Epithelial cell of prostate (primary cell): ENCODE data around the gene GLI3.

Experiments used
- DNase-seq: peaks from one replicate; pipeline ENCODE4 v3.0.0-alpha.2; 2011; ENCODE audit warnings: low read depth, low spot score
- H3K27ac ChIP-seq: fragments of 450-650 bp; 2 replicates; pipeline ENCODE4 v1.5.1; 2017; ENCODE audit warnings: mild to moderate bottlenecking

The GLI3 gene

DNA sequence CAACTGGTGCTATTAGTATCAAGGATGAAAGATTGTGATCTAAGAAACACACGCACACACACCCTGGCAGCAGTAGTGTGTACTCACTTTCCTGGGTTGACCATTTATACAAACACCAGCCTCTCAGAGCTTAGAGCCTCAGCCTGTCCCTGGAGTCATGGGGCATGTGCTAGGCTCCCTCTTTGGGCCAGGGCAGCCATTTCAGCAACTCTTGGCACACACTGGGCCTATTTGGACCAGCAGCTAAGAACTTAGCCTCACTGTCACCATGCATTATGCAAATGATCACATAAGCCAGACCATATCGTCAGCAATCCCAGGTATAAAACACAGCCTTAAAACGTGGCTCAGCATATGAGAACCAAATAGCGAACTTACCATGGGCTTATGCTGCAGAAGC lies 51.3 kb downstream of the GLI3 start:
- no peak for DNase-seq
- no peak overlapping the region for H3K27ac ChIP-seq

DNA sequence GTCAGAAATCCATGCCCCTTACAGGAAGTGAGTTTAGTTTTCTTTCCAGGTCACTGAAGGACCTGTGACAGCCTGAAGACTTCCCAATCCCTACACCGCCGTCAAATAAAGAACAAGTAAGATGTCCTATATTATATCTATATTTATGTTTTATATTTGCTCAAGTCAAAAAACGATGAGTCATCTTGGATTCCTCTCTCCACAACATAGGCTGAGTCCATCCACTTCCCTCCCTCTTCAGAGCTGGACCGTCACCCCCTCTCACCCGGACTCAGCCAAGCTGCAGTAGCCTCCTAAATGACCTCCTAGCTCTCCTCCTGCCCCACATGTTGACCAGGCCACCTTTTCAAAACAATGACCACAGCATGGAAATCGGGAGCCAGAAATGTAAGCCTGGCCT lies 53.5 kb downstream of the GLI3 start:
- no peak overlapping the region for H3K27ac ChIP-seq
- no peak for DNase-seq

DNA sequence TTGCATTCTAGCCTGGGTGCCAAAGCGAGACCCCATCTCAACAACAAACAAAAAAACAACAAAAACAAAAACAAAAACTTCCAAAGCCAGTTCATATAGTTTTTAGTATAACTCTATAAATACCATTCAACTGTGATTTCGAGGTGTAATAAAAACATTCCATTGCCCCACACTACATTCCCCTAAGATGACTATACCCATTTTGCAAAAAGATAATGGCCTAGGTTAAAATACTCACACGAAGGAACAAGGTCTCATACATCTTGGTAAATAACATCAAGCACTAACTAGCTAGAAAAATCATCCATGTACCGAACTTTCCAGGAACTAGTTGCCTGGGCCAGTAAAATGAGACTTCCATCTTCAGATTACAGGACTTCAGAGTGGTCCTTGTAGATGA lies 55.4 kb downstream of the GLI3 start:
- no peak for DNase-seq
- H3K27ac ChIP-seq: no peak overlapping the region

DNA sequence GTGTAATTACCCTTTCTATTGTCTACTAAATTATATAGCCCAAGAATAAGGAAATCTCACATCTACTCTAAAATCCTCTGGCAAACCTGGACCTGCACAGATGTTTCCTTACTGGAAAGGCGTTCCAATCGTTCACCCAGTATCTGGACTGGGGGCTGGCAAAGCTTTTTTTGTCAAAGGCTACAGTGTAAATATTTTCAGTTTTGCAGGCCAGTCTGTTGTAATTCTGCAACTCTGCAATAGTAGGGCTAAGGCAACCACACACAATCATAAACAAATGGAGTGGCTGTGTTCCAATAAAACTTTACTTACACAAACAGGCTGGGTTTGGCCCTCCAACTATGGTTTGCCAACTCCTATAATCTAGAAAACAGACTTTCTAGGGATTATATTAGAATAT lies 56.2 kb downstream of the GLI3 start:
- DNase-seq: no peak

DNA sequence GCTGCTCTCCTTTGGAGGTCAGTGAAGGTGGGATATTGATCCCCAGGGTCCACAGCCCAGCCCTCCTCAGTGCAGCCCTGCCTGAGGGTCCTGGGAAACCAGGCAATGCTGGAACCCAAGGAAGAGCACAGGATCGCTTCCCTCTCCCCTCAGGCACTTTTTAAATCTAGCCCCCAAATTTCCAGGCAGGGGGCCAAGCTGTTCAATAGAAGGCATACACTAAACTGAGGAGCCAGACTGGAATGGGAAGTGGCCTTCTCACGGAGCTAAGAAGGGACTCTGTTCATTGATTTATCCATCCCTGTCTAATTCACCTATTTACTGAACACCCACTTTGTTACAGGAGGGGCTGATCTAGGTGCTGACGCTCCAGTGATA lies 60.3 kb downstream of the GLI3 start:
- H3K27ac ChIP-seq: no peak overlapping the region
- DNase-seq: no peak

More for the DNA sequence above, 56.2 kb downstream of the GLI3 start:
- H3K27ac ChIP-seq: no peak overlapping the region

DNA sequence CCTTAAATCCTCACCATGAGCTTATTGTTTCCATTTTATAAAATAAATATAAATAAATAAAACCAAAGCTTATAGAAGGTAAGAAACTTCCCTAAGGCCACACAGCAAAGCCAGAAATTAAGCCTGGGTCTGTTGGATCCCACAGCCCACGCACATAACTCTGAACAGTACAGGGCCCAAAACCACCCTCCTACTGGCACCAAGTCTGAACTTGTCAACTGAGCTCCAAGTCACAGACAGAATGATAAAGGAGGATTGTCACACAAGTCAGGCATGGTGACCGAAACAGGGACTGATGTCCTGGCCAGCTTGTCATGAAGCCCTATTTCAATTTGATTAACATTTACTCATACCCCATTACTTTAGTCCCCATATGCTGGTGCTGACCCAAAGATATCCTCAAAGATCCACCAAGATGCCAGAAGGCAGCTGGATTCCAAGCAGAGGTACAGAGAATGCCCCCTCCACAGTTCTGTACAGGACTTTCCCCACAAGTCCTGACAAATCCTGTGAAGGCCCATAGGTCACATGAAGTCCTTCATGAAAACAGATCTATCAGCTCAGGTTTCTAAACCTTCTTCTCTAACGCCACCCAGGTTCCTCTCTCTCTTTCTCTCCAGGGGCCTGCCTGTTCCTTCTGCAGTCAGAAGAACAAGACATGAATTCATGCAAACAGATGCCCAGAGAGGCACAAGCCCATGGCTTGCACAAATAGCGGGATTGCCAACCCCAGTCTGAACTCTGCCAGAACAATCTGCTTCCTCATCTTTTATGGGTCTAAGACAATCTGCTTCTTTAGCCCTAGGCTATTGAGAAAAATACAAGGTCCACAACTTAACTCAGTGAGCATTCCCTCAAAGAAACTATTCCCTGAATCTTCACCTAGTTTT lies 60.9 kb downstream of the GLI3 start:
- no peak overlapping the region for H3K27ac ChIP-seq
- no peak for DNase-seq

DNA sequence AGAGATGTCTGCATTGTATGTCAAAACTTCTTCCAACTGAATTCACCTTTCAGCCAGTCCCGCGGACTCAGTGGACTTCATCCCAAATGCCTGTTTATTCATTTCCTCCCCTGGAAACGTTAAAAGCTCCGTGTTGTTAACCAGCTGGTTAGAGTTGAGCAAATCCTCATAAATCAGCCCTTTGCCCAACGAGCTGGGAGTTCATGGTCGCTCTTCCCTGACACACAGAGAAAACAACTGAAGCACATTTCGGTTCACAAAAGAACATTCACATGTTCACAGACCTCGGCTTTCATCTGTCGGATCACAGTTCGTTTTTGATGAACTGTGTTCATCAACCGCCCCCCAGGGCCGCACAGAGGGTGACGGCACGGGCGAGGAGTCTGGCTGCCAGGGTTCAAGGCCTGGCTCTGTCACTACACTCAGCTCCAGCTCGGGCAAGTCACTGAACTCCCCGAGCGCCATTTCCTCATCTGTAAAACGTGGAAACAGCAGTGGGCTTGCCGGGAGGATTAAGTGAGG lies 62.6 kb downstream of the GLI3 start:
- DNase-seq: no peak
- H3K27ac ChIP-seq: no peak overlapping the region

DNA sequence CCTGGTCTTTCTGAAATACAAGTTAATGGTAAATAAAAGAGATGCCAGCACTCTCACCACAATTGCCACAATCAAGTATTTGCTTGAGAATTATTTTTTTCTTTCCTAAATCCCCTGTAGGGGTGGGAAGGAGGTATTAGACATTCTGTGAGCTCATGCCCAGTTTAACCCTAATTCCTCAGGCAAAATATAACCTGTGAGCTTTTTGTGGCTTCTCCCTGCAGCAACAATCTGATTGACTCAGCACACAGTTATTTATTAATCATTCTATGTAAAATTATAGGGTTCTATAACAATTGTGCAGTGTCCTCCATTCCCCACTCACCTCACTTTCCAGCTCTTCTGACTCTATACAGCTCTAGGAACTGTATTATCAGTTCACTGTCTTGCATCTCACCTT lies 66.3 kb downstream of the GLI3 start:
- DNase-seq: peak; percentile 48
- H3K27ac ChIP-seq: peak overlapping the region; percentile 27

DNA sequence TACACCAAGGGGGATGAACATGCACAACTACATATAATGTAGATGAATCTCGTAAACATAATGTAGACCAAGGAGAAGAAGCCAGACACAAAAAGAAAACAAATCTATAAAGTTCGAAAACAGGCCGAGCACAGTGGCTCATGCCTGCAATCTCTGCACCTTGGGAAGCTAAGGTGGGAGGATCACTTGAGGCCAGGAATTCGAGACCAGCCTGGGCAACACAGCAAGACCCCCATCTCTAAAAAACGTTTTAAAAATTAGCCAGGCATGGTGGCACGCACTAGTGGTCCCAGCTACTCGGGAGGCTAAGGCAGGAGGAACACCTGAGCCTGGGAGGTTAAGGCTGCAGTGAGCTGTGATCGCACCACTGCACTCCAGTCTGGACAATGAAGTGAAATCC lies 68.5 kb downstream of the GLI3 start:
- no peak for DNase-seq
- H3K27ac ChIP-seq: no peak overlapping the region

DNA sequence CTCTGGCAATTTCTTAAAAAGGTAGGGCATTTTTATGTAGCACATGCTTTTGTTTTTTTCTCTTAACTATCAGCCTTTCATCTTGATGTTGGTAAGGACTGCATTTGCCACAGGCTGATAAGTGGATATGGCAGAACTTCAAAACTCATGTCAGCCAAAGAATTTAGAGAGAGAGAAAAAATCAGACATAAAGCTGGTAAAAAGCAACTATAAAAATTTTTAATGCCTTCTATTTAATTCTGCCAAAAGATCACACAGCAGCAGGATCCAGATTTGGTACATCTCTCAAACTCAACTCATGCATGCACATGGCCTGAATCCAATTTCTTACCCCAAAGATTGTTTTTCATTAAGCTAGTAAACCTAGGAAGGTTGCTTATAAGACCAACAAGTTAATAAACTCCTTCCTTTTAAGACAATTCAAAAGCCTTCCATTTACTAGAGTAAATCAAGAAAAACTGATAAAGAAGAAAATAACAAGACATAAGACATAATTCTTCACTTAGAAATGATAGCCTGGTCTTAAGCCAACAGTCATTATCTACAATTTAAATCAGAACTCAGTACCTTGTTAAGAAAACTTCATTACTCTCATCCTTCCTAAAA lies 69.3 kb downstream of the GLI3 start:
- DNase-seq: no peak
- no peak overlapping the region for H3K27ac ChIP-seq

DNA sequence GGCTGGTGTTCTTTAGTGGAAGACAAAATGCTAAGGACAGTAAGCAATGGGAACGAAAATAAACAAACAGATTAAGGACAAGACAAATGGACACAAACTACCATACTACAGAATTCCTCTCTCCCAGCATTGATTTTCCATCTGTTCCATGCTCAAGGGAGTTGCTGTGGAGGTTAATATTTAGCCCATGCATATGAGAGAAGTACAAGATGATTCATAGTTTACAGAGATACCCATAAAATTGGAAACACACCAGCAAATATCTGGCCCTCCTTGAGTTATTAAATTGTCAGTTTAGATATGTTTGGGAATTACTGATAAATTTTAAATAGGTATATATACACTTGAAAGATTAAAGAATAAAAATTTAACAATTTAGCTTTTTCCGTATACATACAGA lies 69.8 kb downstream of the GLI3 start:
- H3K27ac ChIP-seq: no peak overlapping the region
- no peak for DNase-seq

DNA sequence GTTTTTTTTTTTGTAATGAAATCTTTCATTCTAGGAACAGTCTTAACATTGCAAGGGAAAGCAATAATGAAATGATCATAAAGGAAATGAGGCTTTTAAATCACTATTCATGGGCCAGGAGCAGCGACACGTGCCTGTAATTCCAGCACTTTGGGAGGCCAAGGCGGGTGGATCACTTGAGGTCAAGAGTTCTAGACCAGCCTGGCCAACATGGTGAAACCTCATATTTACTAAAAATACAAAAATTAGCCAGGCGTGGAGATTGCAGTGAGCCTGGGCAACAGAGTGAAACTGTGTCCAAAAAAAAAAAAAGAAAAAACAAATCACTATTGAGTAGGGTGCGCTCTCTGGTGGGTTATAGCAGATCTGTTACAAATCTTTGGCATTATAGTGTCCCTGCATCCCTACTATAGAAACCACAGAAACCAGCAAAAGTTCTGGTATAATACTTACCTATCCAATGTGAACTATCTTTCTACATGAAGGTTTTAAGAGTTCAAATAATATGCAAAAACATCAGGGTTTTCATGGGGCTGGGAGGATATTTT lies 72.1 kb downstream of the GLI3 start:
- no peak overlapping the region for H3K27ac ChIP-seq
- DNase-seq: no peak

DNA sequence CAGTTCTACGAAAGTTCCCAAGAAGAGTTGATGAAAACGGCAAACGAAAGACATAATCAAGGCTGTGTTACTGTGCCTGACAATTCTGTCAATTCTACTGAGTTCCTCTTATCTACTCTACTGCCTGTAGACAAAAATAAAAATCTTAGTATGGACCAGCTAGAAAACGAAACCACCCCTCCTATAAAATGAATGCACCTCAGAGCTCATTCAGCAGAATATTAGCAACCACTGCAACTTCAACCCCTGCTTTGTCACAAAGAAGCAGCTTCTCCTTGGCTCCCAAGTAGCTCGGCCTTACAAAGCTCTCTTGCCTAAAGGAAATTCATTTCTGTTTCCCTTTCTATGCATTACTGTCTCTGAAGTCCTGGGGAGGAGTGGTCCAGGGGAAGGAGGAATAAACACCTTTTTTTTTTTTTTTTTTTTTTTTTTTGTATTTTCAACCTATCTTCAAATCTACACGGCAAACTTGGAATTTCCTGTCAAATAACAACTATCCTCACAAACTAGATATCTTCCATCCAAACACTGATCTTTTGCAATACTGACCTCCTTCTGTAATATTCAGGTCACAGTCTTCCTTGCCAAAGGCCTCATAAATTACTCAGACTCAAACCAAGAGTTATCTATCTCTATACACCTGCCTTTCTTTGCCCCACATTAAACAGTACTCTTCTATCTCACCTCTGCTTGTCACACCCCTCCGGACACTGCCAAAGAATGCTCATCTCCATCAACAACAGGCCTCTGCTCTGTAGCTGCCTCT lies 74.3 kb downstream of the GLI3 start:
- no peak for DNase-seq
- H3K27ac ChIP-seq: no peak overlapping the region

DNA sequence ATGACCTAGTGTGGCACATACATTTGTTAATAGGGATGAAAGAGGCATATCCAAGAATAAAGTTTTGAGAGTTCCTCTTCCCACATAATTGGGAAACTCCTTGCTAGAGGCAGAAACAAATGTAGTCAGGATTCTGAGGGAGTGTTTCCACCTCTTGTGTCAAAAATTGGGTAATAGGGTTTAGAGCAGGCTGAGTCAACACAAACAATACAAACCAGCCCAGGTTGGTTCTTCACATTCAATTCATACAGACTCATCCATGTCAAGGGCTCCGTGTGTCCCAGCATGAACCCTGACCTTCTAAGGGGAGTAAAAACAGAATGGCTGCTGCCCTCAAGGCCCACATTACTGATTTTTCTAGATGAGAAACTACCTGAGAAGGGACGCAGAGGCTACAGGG lies 75.3 kb downstream of the GLI3 start:
- peak; percentile 43 for DNase-seq
- peak overlapping the region; percentile 27 for H3K27ac ChIP-seq

DNA sequence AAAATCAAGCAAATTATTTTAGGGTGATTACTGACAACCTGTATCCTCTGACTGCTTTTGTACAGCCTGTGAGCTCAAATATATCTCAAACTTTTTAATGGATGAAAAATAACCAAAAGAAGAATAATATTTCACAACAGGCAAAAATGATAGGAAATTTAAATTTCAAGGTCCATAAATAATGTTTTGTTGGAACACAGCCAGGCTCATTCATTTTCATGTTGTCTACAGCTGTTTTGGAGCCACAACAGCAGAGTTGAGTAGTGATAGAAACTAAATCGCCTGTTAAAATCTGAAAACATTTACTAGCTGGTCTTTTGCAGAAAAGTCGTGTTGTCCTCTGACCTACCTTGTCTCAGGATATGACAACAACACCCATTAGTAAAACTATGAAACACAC lies 75.9 kb downstream of the GLI3 start:
- no peak for DNase-seq
- peak overlapping the region; percentile 27 for H3K27ac ChIP-seq

DNA sequence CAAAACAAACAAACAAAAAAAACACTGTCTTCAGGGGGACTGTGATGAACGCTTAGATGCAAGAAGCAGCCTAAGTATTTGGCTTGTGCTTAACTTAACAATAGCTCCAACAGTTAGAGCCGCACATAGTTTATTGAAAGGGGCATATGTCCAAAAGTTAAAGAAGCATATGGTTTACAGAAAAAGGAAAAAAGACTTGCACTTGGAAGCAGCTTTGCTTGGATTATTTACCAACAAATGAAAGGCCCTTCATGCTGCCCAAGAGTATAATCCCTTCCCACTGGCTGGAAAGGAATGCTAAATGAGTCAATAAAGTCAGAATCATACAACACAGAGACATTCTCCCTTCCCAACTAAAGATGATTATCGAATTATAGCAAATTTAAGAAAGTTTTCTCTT lies 77.9 kb downstream of the GLI3 start:
- DNase-seq: no peak
- no peak overlapping the region for H3K27ac ChIP-seq

DNA sequence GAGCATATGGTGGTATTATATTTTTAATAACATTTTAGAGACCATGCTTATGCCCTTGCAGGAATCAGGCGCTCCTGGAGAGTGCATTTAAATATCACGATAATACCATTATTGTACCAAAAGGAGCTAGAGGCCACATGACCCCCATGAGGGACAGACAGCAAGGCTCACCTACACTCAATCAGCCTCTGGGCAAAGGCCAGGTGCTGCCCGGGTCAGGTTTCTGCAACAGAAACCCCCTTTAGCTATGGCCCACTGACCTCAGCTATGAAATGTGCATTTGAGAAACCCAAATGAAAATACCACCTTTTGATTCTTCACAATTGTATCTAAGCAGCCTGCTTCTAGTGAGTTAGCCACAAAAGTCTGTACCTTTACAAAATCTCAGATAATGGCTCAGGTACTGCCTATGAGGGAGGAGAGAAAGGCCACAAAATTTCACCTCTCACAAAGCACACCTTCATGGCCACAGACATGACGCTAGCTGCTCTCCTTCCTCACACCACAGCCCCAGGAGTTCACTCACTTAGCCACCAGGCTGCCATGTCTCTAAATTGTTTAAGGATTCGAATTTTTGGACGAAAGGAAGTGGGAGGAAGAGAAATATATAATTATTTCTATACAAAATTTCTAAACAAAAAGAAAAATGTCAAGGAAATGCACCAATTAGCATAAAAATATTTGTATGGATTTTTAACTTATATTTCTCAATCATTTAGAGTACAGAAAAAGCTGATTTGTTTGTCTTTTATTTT lies 79.9 kb downstream of the GLI3 start:
- no peak overlapping the region for H3K27ac ChIP-seq
- no peak for DNase-seq

DNA sequence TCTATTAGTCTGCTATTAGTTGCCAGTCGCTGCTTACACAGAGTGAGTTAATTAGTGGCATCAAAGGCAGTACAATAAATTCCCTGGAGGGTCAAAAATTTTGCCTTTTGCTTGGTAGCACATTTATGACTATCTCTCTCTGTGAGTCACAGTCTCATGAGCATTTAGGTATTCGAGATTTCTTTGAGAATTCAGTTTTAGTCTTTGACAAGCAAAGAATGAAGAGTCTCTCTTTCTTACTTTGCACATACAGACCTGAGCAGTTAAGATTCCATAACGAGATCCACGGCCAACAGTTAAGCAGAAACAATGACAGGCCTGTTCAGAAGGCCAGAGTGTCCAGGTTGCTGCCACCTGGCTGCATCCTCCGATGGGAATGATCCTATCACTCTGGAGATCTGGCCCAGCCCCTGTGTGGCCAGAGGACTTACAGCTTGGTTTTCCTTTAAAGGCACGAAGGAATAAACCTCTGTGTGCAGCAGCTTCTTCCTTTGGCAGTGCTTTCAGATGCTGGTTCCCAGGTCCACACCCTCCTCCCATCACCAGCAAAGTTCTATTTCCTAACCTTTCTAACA lies 80.6 kb downstream of the GLI3 start:
- H3K27ac ChIP-seq: no peak overlapping the region
- no peak for DNase-seq

DNA sequence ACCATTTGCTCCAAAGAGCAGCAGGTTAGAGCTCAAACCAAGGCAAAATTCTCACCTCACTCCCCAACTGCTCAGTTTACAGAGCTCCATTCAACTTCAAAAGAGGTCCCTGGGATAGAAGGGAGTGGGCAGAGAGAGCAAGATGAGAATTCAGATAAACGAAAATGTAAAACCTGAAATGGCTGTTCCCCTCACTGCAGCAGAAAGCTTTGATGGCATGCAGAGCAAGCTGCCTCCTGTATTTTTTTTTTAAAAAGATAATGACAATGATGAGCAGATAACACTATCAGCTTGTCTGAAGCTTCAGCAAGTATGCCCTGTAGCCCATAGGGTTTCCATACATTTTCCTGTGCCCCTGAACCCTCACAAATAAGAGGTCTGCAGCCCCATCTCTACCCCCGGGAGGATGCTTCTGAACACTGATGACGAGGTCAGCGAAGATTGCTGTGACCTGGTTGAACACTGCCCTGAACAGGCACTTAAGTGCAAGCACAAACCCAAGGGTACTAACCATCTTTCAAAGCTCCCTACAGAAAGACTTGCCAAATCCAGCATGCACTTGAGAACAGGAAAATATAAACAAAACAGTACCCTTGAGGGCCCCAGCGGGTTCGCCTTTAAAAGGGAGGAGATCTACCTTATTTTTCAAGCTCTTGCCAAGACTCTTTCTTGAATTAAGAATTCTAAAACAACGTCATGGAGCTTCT lies 81.3 kb downstream of the GLI3 start:
- DNase-seq: no peak
- no peak overlapping the region for H3K27ac ChIP-seq
